HG02798 (cell line): ENCODE data around the gene RUNX3.

Experiments used
- ATAC-seq: cut with Tn5 transposase; IDR thresholded peaks from one replicate; pipeline ENCODE4 v1.9.1; 2021; ENCODE audit warnings: mild to moderate bottlenecking; ENCODE audit not compliant: unreplicated experiment, poor library complexity

Gene RUNX3

DNA sequence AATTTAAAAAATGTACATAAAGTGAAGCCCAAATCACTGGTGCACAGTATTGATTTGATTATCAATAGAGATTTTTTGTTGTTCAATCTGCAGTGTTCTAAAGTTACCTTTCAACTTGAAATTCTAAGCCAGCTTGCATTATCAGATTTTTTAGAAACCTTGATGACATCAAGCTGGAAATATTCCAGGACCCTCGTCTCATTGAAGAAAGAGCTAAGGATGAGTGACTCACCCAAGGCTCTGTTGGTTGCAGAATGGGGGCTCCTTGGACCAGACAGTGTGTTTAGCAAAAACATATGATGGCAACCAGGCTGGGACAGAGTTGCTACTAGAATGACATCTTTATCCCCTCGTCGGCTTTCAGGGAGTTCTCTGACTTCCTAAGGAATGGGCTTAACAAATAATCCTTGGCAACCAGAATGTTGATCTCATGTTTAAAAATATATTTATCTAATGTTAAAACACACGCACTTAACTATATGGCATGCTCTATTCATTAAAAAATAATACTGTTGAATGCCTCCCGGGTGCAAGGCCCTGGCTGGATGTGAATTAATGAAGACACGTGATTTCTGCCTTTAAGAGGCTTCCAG is 79.7 kb downstream of the RUNX3 start:
- no peak for ATAC-seq

DNA sequence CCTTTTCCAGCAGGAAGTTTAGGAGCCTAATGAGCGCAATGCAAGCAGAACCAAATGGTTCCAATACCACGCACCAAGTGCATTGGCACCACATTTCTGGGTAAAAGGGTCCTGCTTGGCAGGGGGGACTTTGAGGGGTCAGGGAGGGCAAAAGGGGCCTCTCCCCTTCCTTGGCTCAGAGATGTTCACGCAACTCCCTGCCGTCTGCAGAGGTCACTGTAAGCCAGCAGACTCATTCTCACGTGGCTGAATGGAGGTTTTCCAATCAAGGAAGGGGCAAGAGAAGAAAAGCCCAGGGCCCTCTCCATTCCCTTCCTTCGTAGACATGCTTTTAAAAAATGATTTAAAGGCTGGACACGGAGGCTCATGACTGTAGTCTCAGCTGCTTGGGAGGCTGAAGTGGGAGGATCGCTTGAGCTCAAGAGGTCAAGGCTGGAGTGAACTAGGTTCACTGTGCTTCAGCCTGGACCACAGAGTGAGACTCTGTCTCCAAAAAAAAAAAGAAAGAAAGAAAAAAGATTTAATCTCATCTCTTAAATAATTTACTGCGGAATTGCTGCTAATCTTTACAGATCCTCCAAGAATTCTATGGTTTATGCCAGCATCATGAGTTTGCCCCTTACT is 80.3 kb downstream of the RUNX3 start:
- no peak for ATAC-seq
